ENCODE data around the gene MTRF1L.
"Not testable (repeated sequence)": the region's sequence is repeated elsewhere in the genome, so short reads cannot be mapped to it uniquely, and the experiment has no call there.

The MTRF1L gene

DNA sequence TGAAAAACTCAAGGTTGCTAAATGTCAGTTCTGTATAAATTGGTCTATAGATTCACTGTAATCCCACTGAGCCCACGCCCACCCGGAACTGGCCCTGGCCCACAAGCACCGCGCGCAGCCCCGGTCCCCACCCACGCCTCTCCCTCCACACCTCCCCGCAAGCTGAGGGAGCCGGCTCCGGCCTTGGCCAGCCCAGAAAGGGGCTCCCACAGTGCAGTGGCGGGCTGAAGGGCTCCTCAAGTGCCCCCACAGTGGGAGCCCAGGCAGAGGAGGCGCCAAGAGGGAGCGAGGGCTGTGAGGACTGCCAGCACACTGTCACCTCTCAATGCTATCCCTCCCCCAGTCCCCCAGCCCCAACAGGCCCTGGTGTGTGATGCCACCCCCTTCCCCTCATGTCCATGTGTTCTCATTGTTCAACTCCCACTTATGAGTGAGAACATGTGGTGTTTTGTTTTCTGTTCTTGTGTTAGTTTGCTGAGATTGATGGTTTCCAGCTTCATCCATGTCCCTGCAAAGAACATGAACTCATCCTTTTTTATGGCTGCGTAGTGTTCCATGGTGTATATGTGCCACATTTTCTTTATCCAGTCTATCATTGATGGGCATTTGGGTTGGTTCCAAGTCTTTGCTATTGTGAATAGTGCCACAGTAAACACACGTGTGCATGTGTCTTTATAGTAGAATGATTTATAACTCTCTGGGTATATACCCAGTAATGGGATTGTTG lies 36.2 kb downstream of the MTRF1L start:
- not testable (repeated sequence) for DNase-seq

DNA sequence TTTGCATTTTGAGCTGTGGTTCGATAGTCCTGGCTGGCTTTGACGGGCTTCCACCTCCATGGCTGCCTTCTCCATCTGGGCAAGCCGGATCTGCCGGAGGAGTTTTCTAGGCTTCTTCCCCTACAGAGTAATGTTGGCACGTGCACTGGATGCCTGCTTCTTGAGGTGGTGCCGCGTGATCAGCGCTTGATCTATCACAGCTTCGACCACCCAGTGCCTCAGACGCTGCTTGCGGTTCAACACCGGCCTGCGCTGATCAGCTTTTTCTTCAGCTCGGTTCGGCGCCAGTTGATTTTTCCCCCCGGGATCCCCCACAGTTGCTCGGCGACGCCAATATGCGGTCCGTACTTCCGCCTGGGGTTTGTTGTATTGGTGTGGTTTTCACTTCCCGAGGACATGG lies 43.2 kb downstream of the MTRF1L start:
- no peak for DNase-seq

DNA sequence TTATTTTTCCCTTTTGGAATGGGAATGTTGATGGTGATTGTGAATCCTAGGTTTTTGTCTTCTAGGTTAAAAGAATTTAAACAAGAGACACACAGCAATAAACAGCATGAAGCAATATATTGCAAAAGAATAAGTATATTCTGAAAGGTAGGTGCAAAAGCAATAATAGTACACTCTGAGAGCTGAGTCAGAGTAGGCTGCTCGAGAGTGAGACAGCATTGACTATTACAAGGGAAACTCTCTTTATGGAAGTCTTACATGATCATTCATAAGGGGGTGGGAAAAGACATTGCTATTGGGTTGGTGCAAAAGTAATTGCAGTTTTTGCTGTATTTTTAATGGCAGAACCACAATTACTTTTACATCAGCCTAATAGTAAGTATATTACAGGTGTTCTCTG lies 44.7 kb downstream of the MTRF1L start:
- DNase-seq: no peak

DNA sequence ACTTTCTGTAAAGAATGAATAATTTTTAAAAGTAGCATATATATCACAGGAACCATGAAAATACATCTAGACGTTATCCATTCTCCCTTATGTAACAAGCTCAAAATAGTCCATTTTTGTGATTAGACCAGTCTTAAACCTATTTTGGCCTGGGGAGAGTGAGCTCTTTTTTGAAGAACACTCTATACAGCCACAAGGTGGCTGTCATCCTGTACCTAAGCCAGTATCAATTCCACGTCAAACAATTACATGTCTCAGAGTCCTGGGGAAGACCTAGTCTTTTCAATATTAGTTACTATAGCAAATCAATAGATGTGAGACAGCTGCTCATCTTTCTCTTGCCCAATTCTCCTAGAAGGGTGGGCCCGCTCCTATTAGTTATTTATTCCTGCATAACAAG lies 48.1 kb downstream of the MTRF1L start:
- DNase-seq: no peak

DNA sequence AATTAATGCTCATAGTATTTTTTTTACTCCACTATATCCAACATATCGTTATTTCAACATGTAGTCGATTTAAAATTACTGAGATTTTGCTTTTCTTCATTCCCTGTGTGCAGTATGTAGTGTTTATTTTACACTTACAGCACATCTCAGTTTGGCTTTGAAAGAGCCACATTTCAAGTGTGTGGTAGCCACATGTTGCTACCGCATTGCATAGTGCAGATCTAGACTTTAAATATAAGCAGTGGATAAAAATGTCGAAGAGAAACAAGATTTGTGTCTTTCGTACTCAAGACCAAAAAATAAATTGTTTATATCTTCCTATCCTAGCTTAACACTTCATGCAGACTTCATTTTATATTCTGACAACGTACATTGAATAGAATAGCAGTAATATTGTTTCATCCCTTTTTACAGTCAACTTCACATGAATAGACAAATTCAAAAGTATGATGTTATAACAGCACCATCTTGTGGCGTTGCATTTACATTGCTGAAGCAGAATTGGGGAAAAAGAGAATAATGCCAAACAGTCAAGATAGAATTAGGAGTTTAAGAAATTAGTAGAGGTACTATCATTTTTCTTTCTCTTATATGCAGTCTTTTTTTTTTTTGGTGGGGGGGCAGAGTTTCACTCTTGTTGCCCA lies 49.5 kb downstream of the MTRF1L start:
- peak; percentile 6 for DNase-seq

DNA sequence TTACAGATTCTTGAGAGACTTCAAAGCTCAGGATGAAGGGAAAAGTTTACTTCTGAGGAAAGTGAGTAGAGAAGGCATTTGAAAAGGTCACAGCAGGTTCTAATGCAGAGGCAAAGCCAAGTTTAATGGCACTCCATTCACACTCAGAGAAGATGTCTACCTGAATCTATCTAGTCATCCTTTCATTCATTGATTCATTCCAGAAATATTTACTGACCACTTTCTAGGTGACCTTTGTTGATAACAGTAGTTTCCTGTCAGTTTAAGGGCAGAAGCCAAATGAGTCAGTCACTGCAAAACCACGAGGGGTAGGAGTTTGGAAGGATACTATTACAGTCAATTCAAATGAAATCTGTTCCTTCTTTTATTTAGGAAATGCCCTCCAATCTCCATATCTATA lies 50.5 kb downstream of the MTRF1L start:
- DNase-seq: no peak

DNA sequence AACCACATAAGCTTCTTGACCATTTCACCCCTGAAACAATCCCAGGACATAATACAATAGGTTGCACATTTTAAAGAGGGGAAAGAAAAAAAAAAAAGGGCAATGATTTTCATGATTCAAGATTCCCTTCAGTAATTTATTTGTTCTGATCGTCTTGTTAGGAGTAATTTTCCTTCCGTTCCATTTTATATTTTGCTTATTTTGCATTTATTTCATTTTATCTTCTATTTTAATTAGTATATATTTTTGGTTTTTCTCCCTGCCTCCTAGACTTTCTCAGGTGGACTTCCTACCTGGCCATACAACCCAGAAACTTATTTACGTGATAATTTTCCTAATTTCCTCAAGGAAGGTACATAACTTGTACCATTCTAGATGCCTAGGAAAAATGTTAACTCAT lies 52.3 kb downstream of the MTRF1L start:
- no peak for DNase-seq

DNA sequence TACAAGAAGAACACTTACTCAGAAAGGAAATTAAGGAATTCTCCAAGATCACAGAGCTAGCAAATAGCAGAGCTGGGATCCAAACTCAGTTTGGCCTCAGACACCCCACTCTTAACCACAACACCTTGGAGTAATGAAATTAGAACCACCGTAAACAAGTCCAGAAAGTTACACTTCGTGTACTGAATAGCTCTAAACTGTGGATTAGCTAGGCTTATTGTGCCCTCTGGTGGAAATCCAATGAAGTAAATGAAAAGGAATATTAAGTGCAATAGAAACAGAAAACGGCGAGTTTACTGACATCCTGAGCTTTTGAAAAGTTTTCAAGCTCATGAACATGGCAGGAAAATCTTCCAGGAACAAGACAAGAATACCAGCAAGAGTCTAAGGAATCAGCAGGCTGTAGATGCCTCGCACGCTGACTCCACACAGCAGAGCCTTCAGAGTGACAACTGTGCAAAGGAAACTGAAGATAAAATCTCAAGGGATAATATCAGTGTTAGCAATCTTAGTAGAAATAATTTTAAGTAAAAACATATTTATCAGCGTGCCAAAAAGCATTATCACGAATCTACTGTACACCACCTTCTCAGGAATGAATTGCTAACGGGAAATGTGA lies 54.2 kb downstream of the MTRF1L start:
- DNase-seq: peak; percentile 2

DNA sequence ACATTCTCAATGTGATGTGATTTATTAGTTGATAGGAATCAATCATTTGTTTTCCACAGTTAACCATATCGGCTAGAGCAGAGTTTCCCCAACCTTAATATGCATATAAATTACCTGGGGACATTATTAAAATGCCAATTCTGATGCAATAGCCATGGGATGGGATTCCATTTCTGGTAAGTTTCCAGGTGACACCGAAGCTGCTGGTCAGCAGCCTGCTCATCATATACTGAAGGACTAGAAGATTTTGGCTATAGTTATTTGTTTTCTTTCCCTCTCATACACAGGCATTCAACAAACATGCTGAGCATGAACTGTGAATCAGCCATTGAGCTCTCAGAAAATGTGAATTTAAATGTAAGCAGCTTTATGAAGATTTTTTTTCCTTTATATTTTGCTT lies 55.5 kb downstream of the MTRF1L start:
- DNase-seq: no peak

DNA sequence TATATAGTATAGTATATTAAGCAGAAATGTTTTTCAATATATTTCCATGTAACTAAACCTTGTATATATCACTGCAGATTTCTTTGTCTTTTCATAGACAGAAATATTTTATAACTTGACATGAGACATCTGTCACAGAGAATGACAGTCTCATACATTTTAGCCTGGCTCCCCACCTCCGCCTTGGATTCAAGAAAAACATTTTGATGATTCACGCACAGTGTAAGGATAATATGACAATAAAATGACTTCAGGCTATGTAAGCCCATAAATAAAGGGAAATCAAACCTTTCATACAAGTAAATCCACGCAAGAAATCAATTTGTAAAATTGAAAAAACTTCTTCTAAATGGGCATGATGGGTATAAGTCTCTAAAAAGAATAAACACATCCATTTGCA lies 56.0 kb downstream of the MTRF1L start:
- no peak for DNase-seq

DNA sequence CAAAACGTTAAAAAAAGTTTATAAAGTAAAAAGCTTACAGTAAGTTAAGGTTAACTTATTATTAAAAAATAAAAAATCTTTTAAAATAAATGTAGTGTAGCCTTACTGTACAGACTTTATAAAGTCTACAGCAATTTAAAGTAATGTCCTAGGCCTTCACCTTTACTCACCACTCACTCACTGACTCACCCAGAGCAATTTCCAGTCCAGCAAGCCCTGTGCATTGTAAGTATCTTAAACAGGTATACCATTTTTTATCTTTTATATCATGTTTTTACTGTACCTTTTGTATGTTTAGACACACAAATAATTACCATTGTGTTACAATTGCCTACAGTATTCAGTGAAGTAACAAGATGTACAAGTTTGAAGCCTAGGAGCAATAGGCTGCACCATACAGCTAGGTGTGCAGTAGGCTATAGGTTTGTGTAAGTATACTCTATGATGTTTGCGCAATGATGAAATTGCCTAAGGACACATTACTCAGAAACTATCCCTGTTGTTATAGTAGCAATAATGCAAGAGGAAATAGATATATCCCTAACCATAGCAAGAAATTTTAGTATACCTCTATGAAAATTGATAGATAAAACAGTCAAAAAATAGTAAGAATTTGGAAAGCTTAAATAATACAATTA lies 59.1 kb downstream of the MTRF1L start:
- DNase-seq: no peak

DNA sequence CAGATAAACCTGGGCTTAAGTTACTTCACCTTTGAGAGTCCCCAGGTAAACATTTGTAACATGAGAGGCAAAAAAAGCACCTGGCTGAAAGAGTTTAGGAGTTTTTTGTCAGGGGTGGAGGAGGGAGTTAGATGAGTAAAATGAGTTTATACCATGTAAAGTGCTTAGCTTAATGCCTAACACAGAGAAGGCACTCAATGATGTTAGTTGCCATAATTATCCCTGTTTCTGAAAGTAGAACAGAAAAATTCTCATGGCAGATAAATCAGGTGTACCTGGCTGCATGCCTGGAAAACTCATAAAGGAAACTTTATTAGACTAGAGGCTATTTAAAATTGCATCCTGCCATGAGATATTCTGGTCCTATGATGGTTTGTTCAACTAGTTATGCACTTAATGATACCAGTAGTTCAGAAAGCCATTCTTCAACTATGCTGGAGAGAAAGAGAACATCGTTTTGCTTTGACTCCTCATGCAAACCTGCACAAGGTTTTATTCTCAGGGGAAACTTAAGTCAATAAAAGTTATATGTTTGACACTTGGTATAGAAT lies 60.1 kb downstream of the MTRF1L start:
- no peak for DNase-seq

DNA sequence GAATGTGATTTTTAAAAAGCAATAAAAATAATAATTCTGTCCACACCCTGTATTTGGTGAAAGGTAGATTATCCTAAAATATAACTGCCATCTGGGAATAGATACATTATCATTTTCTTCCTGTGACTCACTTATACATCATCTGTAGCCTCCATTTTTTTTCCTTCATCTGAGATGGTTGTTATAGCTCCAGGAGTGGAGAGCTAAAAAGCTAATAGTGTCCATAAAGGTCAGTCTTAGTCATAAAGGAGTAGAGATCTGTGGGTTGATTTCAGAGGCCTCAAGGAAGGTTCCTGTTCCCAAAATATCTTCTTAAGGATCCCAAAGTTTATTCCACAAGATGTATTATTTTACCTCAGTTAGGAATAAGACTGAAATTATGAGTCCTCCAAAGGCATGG lies 60.8 kb downstream of the MTRF1L start:
- DNase-seq: no peak
